HCT116 (cell line): ENCODE measurements around the gene PRDM11. TPM values are rescaled to one million over a fixed set of nuclear protein-coding genes. Genes with fewer than 3 reads are reported as not detected.

ENCODE experiments used
- ATAC-seq: fragments of 200-7000 bp; cut with Tn5 transposase; 2 replicates; pipeline ENCODE4 v1.9.1; 2020; ENCODE audit warnings: mild to moderate bottlenecking, moderate library complexity
- BruUV-seq: library from RNA; stranded (reverse); fragments of 400-500 nt; replicated peaks from 2 replicates; lab custom pipeline; 2021; lab: Mats Ljungman, UMichigan
- CTCF ChIA-PET: fragments of 300-600 bp; sonication (Branson Sonifier 250); formaldehyde crosslinking; loops from one replicate; lab custom pipeline; 2021; ENCODE audit warnings: antibody characterized with exemption; lab: Charles Lee
- POLR2A ChIA-PET: fragments of 300-600, 350-600 bp; sonication (Branson Sonifier 250); formaldehyde crosslinking; loops from one replicate; lab custom pipeline; 2021; ENCODE audit warnings: antibody characterized with exemption; lab: Charles Lee
- RAD21 ChIA-PET, 2 experiments: fragments of 300-600 bp; sonication (Branson Sonifier 250); formaldehyde crosslinking; loops; one replicate each; lab custom pipeline; 2023; ENCODE audit warnings: low total read pairs in 2 of 2; ENCODE audit not compliant: uncharacterized antibody in 2 of 2, unreplicated experiment in 2 of 2, low non-redundant PET in 1 of 2; lab: Charles Lee
- DNase-seq: peaks from one replicate; pipeline ENCODE4 v3.0.0-alpha.2; 2010; ENCODE audit warnings: low read depth, low spot score
- H2AFZ ChIP-seq: fragments of 200-600 bp; shearing (Covaris generic), sonication (generic); 2 replicates; pipeline ENCODE4 v1.6.1; 2017; ENCODE audit warnings: low read depth, mixed run types, mixed read lengths, antibody characterized with exemption, low read length; ENCODE audit not compliant: poor library complexity, severe bottlenecking
- H3K27ac ChIP-seq: 2 replicates; pipeline ENCODE4 v1.5.1; 2012; ENCODE audit warnings: low read depth, low read length
- H3K27me3 ChIP-seq: fragments of 200-600 bp; sonication (generic); 2 replicates; pipeline ENCODE4 v1.6.1; 2016; ENCODE audit warnings: mixed run types, low read length, mixed read lengths; ENCODE audit not compliant: insufficient read depth
- H3K36me3 ChIP-seq, 2 experiments: fragments of 200-500 bp in 1 of 2; fragments of 200-600 bp in 1 of 2; sonication (Bioruptor generic) in 1 of 2; sonication (generic) in 1 of 2; 2 replicates each; pipeline versions ENCODE4 v1.5.1 to v1.6.1; 2014 to 2016; ENCODE audit warnings: low read length in 2 of 2, inconsistent platforms in 1 of 2, mixed read lengths in 1 of 2, mixed run types in 1 of 2; ENCODE audit not compliant: insufficient read depth in 2 of 2, control insufficient read depth in 1 of 2
- H3K4me1 ChIP-seq, 2 experiments: fragments of 200-600 bp in 1 of 2; sonication (generic) in 1 of 2; 2 replicates each; pipeline versions ENCODE4 v1.5.1 to v1.6.1; 2012 to 2017; ENCODE audit warnings: low read length in 2 of 2, inconsistent platforms in 1 of 2, mild to moderate bottlenecking in 1 of 2, mixed read lengths in 1 of 2, mixed run types in 1 of 2, moderate library complexity in 1 of 2; ENCODE audit not compliant: insufficient read depth in 2 of 2, control insufficient read depth in 1 of 2
- H3K4me2 ChIP-seq: fragments of 200-600 bp; sonication (generic); 2 replicates; pipeline ENCODE4 v1.6.1; 2017; ENCODE audit warnings: mixed run types, low read length, mixed read lengths
- H3K4me3 ChIP-seq, 2 experiments: fragments of 200-600 bp in 1 of 2; sonication (generic) in 1 of 2; replicated peaks in 1 of 2; 2 replicates each; pipeline ENCODE4 v1.5.1; 2011 to 2016; ENCODE audit warnings: low read length in 2 of 2, control low read depth in 1 of 2, low read depth in 1 of 2, mild to moderate bottlenecking in 1 of 2, mixed read lengths in 1 of 2, mixed run types in 1 of 2
- H3K79me2 ChIP-seq: fragments of 200-600 bp; sonication (generic); 2 replicates; pipeline ENCODE4 v1.6.1; 2017; ENCODE audit warnings: mild to moderate bottlenecking, mixed run types, low read length, moderate library complexity, mixed read lengths; ENCODE audit not compliant: insufficient read depth
- H3K9ac ChIP-seq: fragments of 200-600 bp; sonication (generic); 2 replicates; pipeline ENCODE4 v1.6.1; 2016; ENCODE audit warnings: low read length, mixed read lengths
- H3K9me2 ChIP-seq: fragments of 200-600 bp; sonication (generic), shearing (Covaris generic); 2 replicates; pipeline ENCODE4 v1.6.1; 2017; ENCODE audit warnings: mixed run types, mild to moderate bottlenecking, moderate library complexity; ENCODE audit not compliant: insufficient read depth
- H3K9me3 ChIP-seq, 2 experiments: fragments of 200-500 bp in 1 of 2; fragments of 200-600 bp in 1 of 2; sonication (Bioruptor generic) in 1 of 2; sonication (generic) in 1 of 2; 2 replicates each; pipeline ENCODE4 v1.6.1; 2014 to 2017; ENCODE audit warnings: low read length in 2 of 2, mixed read lengths in 2 of 2, inconsistent platforms in 1 of 2, low read depth in 1 of 2, mild to moderate bottlenecking in 1 of 2, mixed run types in 1 of 2, moderate library complexity in 1 of 2; ENCODE audit not compliant: control insufficient read depth in 1 of 2, insufficient read depth in 1 of 2
- H4K20me1 ChIP-seq: fragments of 200-600 bp; sonication (generic), shearing (Covaris generic); 2 replicates; pipeline ENCODE4 v1.6.1; 2017; ENCODE audit warnings: mixed run types, mild to moderate bottlenecking, moderate library complexity; ENCODE audit not compliant: insufficient read depth
- ELF1 ChIP-seq: IDR thresholded peaks from 2 replicates; pipeline ENCODE4 v1.6.1; 2012; ENCODE audit warnings: low read depth, borderline replicate concordance
- EZH2phosphoT487 ChIP-seq: fragments of 200-600 bp; IDR thresholded peaks from 2 replicates; pipeline ENCODE4 v1.6.1; 2018; ENCODE audit warnings: antibody characterized with exemption, borderline replicate concordance
- FOSL1 ChIP-seq: IDR thresholded peaks from 2 replicates; pipeline ENCODE4 v1.6.1; 2012; ENCODE audit warnings: low read depth
- POLR2A ChIP-seq: IDR thresholded peaks from 2 replicates; pipeline ENCODE4 v1.7.0; 2011; ENCODE audit warnings: borderline replicate concordance; ENCODE audit not compliant: insufficient read depth, insufficient read length; ENCODE audit errors: extremely low read depth
- SIN3A ChIP-seq: IDR thresholded peaks from 2 replicates; pipeline ENCODE4 v1.6.1; 2012; ENCODE audit warnings: low read depth
- YY1 ChIP-seq: IDR thresholded peaks from 2 replicates; pipeline ENCODE4 v1.6.1; 2011; ENCODE audit warnings: low read length, low read depth, moderate library complexity, mild to moderate bottlenecking; ENCODE audit not compliant: insufficient replicate concordance; ENCODE audit errors: extremely low read depth
- intact Hi-C: fragments of 100-400 bp; cut with micrococcal nuclease; formaldehyde crosslinking; loops from 2 replicates; pipeline ENCODE4 v1.10.0; 2022
- total RNA-seq: library from RNA; stranded (reverse); gene quantifications from one replicate; pipeline ENCODE4 v1.2.1, GENCODE V29; 2021; ENCODE audit not compliant: unreplicated experiment
- TF ChIP-seq, protein P1 (sequence below): IDR thresholded peaks from 2 replicates; pipeline ENCODE4 v1.6.1; 2011; ENCODE audit warnings: mild to moderate bottlenecking, low read length, moderate library complexity; ENCODE audit not compliant: insufficient replicate concordance; ENCODE audit errors: extremely low read depth

PRDM11 gene
- total RNA-seq, 1 experiment from 2014 or later: 9.3 TPM

DNA sequence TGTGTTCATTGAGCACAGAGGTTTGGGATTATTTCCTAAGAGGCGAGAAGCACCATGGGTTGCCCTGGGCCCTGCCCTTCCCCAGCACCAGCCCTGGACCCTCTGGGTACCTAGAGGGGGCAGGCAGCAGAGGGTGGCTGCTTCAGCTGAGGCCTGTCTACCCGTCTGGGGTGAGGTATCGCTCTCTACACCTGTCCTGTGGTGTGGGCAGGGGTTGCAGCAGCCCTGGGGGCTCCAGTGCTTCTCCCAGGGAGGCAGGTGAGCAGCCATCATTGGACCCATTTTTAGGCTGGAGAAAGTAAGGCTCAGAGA is 15.6 kb downstream of the PRDM11 start:
- H3K9me3 ChIP-seq: no peaks in the 10 kb centered on the region
- no peaks in the 10 kb centered on the region for H4K20me1 ChIP-seq
- no peak for ATAC-seq
- H3K4me1 ChIP-seq: peaks cover 0 to 9% of the 10 kb centered on the region in 2 experiments; a peak in 1 of 4 replicates
- H3K4me3 ChIP-seq: no peak overlapping the region
- H3K4me2 ChIP-seq: no peak overlapping the region
- no peaks in the 10 kb centered on the region for H3K36me3 ChIP-seq
- H3K79me2 ChIP-seq: no peaks in the 10 kb centered on the region
- H2AFZ ChIP-seq: no peak overlapping the region
- H3K27ac ChIP-seq: no peak overlapping the region
- ChIA-PET POLR2A (no interaction called here), CTCF (no interaction called here), RAD21 (no interaction called here)
- H3K9me2 ChIP-seq: no peaks in the 10 kb centered on the region
- BruUV-seq: no TSS peak
- H3K9ac ChIP-seq: no peak overlapping the region
- intact Hi-C loops: no loop called here
- no peak for DNase-seq
- TF ChIP-seq SIN3A (no peak), YY1 (no peak), ELF1 (no peak), FOSL1 (no peak), POLR2A (no peak)
- TF ChIP-seq, protein P1, sequence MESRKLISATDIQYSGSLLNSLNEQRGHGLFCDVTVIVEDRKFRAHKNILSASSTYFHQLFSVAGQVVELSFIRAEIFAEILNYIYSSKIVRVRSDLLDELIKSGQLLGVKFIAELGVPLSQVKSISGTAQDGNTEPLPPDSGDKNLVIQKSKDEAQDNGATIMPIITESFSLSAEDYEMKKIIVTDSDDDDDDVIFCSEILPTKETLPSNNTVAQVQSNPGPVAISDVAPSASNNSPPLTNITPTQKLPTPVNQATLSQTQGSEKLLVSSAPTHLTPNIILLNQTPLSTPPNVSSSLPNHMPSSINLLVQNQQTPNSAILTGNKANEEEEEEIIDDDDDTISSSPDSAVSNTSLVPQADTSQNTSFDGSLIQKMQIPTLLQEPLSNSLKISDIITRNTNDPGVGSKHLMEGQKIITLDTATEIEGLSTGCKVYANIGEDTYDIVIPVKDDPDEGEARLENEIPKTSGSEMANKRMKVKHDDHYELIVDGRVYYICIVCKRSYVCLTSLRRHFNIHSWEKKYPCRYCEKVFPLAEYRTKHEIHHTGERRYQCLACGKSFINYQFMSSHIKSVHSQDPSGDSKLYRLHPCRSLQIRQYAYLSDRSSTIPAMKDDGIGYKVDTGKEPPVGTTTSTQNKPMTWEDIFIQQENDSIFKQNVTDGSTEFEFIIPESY: no peak
- no peaks in the 10 kb centered on the region for H3K27me3 ChIP-seq

DNA sequence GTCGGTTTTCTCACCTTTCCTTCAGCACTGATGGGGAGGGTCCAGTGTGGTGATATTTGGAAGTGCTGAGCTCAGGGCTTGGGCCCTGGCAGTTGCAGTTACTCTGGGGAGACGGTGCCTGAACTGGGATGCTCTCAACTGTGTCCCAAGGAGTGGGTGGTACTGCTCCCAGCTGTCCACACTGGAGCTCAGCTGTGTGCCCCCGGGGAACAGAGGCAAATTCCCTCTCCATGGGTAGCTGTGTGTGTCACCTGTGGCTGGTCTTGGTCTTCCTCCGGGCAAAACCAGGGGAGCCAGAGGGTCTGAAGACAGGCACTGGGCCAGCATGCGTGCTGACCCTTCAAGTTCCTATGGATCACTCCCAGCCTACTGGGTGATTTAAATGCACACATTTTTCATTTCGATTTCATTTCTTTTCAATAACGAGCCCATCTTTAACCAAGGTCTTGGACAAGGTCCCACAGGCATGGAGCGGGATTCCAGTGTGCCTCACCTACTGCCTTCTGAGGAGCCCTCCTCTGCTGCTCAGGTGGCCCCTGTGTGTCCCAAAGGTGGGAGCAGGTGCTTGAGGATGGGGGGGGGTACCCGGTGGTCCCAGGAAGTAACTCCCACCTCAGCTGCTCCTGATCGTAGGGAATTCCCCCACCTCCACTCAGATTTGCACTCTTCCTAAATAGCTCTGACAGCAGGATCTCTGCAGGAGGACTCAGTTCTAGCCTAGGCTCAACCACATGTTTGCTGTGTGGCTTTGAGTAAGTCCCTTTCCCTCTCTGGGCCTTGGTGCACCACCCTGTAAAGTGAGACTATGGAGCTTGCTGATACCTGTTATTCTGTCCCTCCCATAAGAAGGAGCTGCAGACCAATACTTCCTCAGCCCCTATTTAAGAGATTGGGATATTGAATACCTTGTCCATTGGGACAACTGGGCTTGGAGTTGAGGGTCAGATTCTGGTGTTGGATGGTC is 16.8 kb downstream of the PRDM11 start:
- no peak overlapping the region for H3K9ac ChIP-seq
- H2AFZ ChIP-seq: no peak overlapping the region
- H3K4me2 ChIP-seq: no peak overlapping the region
- ChIA-PET RAD21 (no interaction called here), CTCF (no interaction called here)
- no peaks in the 10 kb centered on the region for H4K20me1 ChIP-seq
- no peaks in the 10 kb centered on the region for H3K79me2 ChIP-seq
- H3K4me3 ChIP-seq: no peak overlapping the region
- no peaks in the 10 kb centered on the region for H3K36me3 ChIP-seq
- no peaks in the 10 kb centered on the region for H3K27me3 ChIP-seq
- no peak for TF ChIP-seq EZH2phosphoT487
- TF ChIP-seq, all 23 proteins: peak for 0
- POLR2A ChIA-PET: no interaction called here
- no peaks in the 10 kb centered on the region for H3K9me2 ChIP-seq
- ATAC-seq (no peak), DNase-seq (no peak)
- no peaks in the 10 kb centered on the region for H3K9me3 ChIP-seq
- no TSS peak for BruUV-seq
- intact Hi-C loops: no loop called here
- no peak overlapping the region for H3K27ac ChIP-seq
- peaks cover 0 to 9% of the 10 kb centered on the region in 2 experiments; a peak in 1 of 4 replicates for H3K4me1 ChIP-seq
